ENCODE data around the gene RBM3.

Gene RBM3

DNA sequence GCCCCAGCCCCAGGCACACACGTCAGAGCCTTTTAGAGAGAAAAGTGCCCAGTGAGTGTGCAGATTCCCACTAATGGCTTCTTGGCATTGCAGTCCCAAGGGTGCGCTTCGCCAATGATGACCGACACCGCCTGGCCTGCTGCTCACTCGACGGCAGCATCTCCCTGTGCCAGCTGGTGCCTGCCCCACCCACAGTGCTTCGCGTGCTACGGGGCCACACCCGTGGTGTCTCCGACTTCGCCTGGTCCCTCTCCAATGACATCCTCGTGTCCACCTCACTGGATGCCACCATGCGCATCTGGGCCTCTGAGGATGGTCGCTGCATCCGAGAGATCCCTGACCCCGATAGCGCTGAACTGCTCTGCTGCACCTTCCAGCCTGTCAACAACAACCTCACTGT lies 25.9 kb downstream of the RBM3 start:
- DNase-seq (ENCODE audit: low read depth in 1 of 2, low spot score in 1 of 2) = no peak
- TF ChIP-seq SPI1 (IDR thresholded peaks at IDR 0.05; ENCODE audit: borderline replicate concordance, low read depth) (no peak), POLR2AphosphoS5 (IDR thresholded peaks at IDR 0.05; ENCODE audit: low read depth) (no peak), GABPA (IDR thresholded peaks at IDR 0.05; ENCODE audit: low read depth) (no peak)
- TF ChIP-seq, protein P1, sequence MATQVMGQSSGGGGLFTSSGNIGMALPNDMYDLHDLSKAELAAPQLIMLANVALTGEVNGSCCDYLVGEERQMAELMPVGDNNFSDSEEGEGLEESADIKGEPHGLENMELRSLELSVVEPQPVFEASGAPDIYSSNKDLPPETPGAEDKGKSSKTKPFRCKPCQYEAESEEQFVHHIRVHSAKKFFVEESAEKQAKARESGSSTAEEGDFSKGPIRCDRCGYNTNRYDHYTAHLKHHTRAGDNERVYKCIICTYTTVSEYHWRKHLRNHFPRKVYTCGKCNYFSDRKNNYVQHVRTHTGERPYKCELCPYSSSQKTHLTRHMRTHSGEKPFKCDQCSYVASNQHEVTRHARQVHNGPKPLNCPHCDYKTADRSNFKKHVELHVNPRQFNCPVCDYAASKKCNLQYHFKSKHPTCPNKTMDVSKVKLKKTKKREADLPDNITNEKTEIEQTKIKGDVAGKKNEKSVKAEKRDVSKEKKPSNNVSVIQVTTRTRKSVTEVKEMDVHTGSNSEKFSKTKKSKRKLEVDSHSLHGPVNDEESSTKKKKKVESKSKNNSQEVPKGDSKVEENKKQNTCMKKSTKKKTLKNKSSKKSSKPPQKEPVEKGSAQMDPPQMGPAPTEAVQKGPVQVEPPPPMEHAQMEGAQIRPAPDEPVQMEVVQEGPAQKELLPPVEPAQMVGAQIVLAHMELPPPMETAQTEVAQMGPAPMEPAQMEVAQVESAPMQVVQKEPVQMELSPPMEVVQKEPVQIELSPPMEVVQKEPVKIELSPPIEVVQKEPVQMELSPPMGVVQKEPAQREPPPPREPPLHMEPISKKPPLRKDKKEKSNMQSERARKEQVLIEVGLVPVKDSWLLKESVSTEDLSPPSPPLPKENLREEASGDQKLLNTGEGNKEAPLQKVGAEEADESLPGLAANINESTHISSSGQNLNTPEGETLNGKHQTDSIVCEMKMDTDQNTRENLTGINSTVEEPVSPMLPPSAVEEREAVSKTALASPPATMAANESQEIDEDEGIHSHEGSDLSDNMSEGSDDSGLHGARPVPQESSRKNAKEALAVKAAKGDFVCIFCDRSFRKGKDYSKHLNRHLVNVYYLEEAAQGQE (IDR thresholded peaks at IDR 0.05; ENCODE audit: insufficient replicate concordance, low read depth) = no peak
- TF ChIP-seq, protein P2, sequence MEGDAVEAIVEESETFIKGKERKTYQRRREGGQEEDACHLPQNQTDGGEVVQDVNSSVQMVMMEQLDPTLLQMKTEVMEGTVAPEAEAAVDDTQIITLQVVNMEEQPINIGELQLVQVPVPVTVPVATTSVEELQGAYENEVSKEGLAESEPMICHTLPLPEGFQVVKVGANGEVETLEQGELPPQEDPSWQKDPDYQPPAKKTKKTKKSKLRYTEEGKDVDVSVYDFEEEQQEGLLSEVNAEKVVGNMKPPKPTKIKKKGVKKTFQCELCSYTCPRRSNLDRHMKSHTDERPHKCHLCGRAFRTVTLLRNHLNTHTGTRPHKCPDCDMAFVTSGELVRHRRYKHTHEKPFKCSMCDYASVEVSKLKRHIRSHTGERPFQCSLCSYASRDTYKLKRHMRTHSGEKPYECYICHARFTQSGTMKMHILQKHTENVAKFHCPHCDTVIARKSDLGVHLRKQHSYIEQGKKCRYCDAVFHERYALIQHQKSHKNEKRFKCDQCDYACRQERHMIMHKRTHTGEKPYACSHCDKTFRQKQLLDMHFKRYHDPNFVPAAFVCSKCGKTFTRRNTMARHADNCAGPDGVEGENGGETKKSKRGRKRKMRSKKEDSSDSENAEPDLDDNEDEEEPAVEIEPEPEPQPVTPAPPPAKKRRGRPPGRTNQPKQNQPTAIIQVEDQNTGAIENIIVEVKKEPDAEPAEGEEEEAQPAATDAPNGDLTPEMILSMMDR (IDR thresholded peaks at IDR 0.05; ENCODE audit: insufficient read depth, low read length) = no peak
- no peaks in the 10 kb centered on the region for H3K27me3 ChIP-seq (ENCODE audit: insufficient read depth, poor library complexity, severe bottlenecking)
- H3K27ac ChIP-seq (replicated peaks) = no peak overlapping the region
- H3K4me3 ChIP-seq (replicated peaks; ENCODE audit: insufficient read depth, low read length) = no peak overlapping the region

DNA sequence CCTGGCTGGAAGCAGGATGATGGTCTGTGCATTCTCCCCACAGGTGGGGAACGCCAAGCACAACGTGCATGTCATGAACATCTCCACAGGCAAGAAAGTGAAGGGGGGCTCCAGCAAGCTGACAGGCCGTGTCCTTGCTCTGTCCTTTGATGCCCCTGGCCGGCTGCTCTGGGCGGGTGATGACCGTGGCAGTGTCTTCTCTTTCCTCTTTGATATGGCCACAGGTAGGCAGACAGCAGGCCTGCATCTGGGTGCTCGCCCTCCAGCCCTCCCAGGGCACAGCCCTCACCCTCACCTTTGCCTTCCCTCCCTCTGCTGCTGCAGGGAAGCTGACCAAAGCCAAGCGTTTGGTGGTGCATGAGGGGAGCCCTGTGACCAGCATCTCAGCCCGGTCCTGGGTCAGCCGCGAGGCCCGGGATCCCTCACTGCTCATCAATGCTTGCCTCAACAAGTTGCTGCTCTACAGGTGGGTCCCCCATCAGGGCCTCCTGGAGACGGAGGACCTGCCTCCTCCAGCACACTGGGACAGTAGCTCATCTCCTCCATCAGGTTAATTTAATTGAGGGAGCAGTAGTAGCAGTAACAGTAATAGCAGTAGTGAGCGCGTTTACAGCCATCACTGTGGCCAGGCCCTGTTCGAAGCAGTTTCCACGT lies 27.6 kb downstream of the RBM3 start:
- TF ChIP-seq, protein P1 (IDR thresholded peaks at IDR 0.05; ENCODE audit: insufficient replicate concordance, low read depth) = no peak
- TF ChIP-seq POLR2AphosphoS5 (IDR thresholded peaks at IDR 0.05; ENCODE audit: low read depth) (no peak), GABPA (IDR thresholded peaks at IDR 0.05; ENCODE audit: low read depth) (no peak), SPI1 (IDR thresholded peaks at IDR 0.05; ENCODE audit: borderline replicate concordance, low read depth) (no peak)
- TF ChIP-seq, protein P2 (IDR thresholded peaks at IDR 0.05; ENCODE audit: insufficient read depth, low read length) = no peak
- no peak for DNase-seq (ENCODE audit: low read depth in 1 of 2, low spot score in 1 of 2)
- no peak overlapping the region for H3K27ac ChIP-seq (replicated peaks)
- H3K4me3 ChIP-seq (replicated peaks; ENCODE audit: insufficient read depth, low read length) = no peak overlapping the region
- no peaks in the 10 kb centered on the region for H3K27me3 ChIP-seq (ENCODE audit: insufficient read depth, poor library complexity, severe bottlenecking)

DNA sequence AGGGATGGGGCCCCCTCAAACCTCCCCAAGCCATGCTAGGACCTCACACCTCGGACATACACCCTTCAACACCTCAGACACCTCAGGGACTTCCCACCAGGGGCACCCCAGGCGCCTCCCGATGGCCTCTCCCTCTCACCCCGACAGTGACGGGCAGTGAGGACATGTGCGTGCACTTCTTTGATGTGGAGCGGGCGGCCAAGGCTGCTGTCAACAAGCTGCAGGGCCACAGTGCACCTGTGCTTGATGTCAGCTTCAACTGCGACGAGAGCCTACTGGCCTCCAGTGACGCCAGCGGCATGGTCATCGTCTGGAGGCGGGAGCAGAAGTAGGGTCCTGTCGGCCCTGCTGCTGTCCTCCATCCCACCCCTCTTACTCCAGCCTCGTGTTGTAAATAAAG lies 30.4 kb downstream of the RBM3 start:
- H3K4me3 ChIP-seq (replicated peaks; ENCODE audit: insufficient read depth, low read length) = no peak overlapping the region
- TF ChIP-seq SPI1 (IDR thresholded peaks at IDR 0.05; ENCODE audit: borderline replicate concordance, low read depth) (no peak), POLR2AphosphoS5 (IDR thresholded peaks at IDR 0.05; ENCODE audit: low read depth) (no peak), GABPA (IDR thresholded peaks at IDR 0.05; ENCODE audit: low read depth) (no peak)
- TF ChIP-seq, protein P2 (IDR thresholded peaks at IDR 0.05; ENCODE audit: insufficient read depth, low read length) = no peak
- TF ChIP-seq, protein P1 (IDR thresholded peaks at IDR 0.05; ENCODE audit: insufficient replicate concordance, low read depth) = no peak
- no peak overlapping the region for H3K27ac ChIP-seq (replicated peaks)
- H3K27me3 ChIP-seq (ENCODE audit: insufficient read depth, poor library complexity, severe bottlenecking) = no peaks in the 10 kb centered on the region
- no peak for DNase-seq (ENCODE audit: low read depth in 1 of 2, low spot score in 1 of 2)
